Esophagus muscularis mucosa (tissue), 4 donors: ENCODE data around the gene ERBB4. TPM values are rescaled to one million over a fixed set of nuclear protein-coding genes. Genes with fewer than 3 reads are reported as not detected.
"Not testable (repeated sequence)": the region's sequence is repeated elsewhere in the genome, so short reads cannot be mapped to it uniquely, and the experiment has no call there.

Source experiments
- DNase-seq: peaks from one replicate; pipeline ENCODE4 v3.0.0-alpha.2; 2017; ENCODE audit errors: extremely low spot score
- H3K27ac ChIP-seq, 4 donors: fragments of 200-600 bp; sonication (generic); replicated peaks in 1 of 4; 1 replicate in 3 of 4; 2 replicates in 1 of 4; pipeline ENCODE4 v1.5.1; 2016 to 2019; ENCODE audit warnings: mild to moderate bottlenecking in 1 of 4
- H3K27me3 ChIP-seq, 4 donors: fragments of 200-600 bp; sonication (generic); one replicate each; pipeline versions ENCODE4 v1.5.1 to v1.6.0; 2016 to 2019
- H3K36me3 ChIP-seq, 4 donors: fragments of 200-600 bp; sonication (generic); one replicate each; pipeline ENCODE4 v1.5.1; 2016 to 2019
- H3K4me1 ChIP-seq, 4 donors: fragments of 200-600 bp; sonication (generic); one replicate each; pipeline ENCODE4 v1.5.1; 2016 to 2019
- H3K4me3 ChIP-seq, 4 donors: fragments of 200-600 bp; sonication (generic); 1 replicate in 2 of 4; 2 replicates in 2 of 4; pipeline ENCODE4 v1.5.1; 2016 to 2019; ENCODE audit warnings: mild to moderate bottlenecking in 4 of 4, moderate library complexity in 1 of 4
- H3K9me3 ChIP-seq, 4 donors: fragments of 200-600 bp; sonication (generic); 1 replicate in 3 of 4; 2 replicates in 1 of 4; pipeline ENCODE4 v1.5.1; 2016 to 2019
- CTCF ChIP-seq, 3 experiments: fragments of 200-600 bp in 2 of 3; fragments of 450-650 bp in 1 of 3; sonication (generic) in 2 of 3; IDR thresholded peaks; one replicate each; pipeline ENCODE4 v1.5.1; 2017 to 2019; ENCODE audit warnings: antibody characterized with exemption in 3 of 3, mild to moderate bottlenecking in 2 of 3, moderate library complexity in 1 of 3
- EP300 ChIP-seq: sonication (generic); formaldehyde crosslinking; IDR thresholded peaks from one replicate; pipeline ENCODE4 v1.6.1; 2017; ENCODE audit warnings: antibody characterized with exemption
- POLR2A ChIP-seq: fragments of 450-650 bp; IDR thresholded peaks from one replicate; pipeline ENCODE4 v1.6.1; 2017; ENCODE audit warnings: antibody characterized with exemption, moderate library complexity, mild to moderate bottlenecking, low read depth
- POLR2AphosphoS5 ChIP-seq, 2 donors: sonication (generic); formaldehyde crosslinking; IDR thresholded peaks; one replicate each; pipeline ENCODE4 v1.6.1; 2017; ENCODE audit warnings: antibody characterized with exemption in 2 of 2
- WGBS: methylation state at CpG from one replicate; pipeline ENCODE4 v1.1.5; 2018; 5-methylcytosine and 5-hydroxymethylcytosine counted together
- intact Hi-C: fragments of 100-400 bp; cut with DNase I; formaldehyde crosslinking; loops from one replicate; pipeline ENCODE4 v1.15.1; 2023
- total RNA-seq, 4 donors: library from RNA; depleted of rRNA; stranded (reverse); fragments of >200 nt; gene quantifications; one replicate each; pipeline versions ENCODE4 v1.1.0 to v1.2.1, GENCODE V29; 2016

The ERBB4 gene
- total RNA-seq, 4 donors from 2014 or later, result under 0.01 to 0.19 (median 0.17) TPM

GRCh38 chr2:211730215-211730614 lies 808.4 kb downstream of the ERBB4 start:
- WGBS, result 66% methylated on average over 2 of the region's 2 CpGs
- H3K36me3 ChIP-seq, result no peaks in the 10 kb centered on the region

DNA sequence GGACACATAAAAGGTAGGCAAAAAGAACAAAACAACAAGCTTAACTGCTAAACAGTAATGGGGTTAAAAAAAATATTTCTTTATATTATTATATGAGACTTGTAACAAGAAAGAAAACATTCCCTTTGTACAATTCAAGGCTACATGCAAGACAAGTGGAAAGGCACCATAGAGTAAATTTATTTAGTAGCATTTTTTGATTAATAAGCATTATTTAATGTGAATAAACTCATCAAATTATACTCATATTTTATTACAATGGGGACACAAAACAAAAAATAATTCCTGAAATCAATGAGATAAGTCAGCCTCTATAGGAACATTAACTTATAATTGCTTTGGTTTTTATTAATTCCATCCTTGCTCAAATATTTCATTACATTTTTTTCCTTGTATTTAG lies 809.2 kb downstream of the ERBB4 start:
- intact Hi-C loops, result no loop called here
- no peak overlapping the region for H3K4me3 ChIP-seq
- TF ChIP-seq POLR2A (no peak), EP300 (no peak), POLR2AphosphoS5 (IDR thresholded peaks at IDR 0.05) (no peak), CTCF (IDR thresholded peaks at IDR 0.05) (no peak)
- H3K36me3 ChIP-seq, result no peaks in the 10 kb centered on the region
- no peaks in the 10 kb centered on the region for H3K4me1 ChIP-seq
- H3K27ac ChIP-seq, result no peak overlapping the region
- H3K27me3 ChIP-seq, result no peaks in the 10 kb centered on the region
- DNase-seq, result no peak
- H3K9me3 ChIP-seq, result no peaks in the 10 kb centered on the region

More at GRCh38 chr2:211730215-211730614, 808.4 kb downstream of the ERBB4 start:
- H3K4me1 ChIP-seq, result no peaks in the 10 kb centered on the region
- no peaks in the 10 kb centered on the region for H3K27me3 ChIP-seq
- DNase-seq, result no peak
- H3K27ac ChIP-seq, result no peak overlapping the region
- TF ChIP-seq POLR2A (no peak), POLR2AphosphoS5 (IDR thresholded peaks at IDR 0.05) (no peak), EP300 (no peak), CTCF (IDR thresholded peaks at IDR 0.05) (no peak)
- no peak overlapping the region for H3K4me3 ChIP-seq
- no peaks in the 10 kb centered on the region for H3K9me3 ChIP-seq
- intact Hi-C loops, result no loop called here

DNA sequence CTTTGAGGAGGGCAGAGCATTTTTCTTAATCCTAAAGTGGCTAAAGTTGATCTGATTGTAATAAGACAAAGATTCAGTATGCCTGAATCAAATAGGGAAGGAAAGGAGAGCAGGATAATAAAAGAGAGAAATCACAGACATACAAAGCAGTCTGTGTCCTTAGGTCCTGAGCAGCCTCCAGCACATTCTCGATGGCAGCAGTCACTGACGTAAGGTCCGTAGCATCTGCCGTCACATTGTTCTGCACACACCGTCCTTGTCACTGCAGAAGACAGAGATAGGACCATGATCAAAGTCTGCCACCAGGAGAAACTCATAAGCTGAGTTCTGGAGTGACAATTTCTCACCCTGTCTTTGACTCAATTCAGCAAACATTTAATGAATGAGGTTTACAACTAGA lies 813.7 kb downstream of the ERBB4 start:
- intact Hi-C loops, result no loop called here

GRCh38 chr2:211723398-211723797 lies 815.2 kb downstream of the ERBB4 start:
- DNase-seq, result no peak
- H3K9me3 ChIP-seq, result no peaks in the 10 kb centered on the region
- intact Hi-C loops, result no loop called here
- no peaks in the 10 kb centered on the region for H3K4me1 ChIP-seq
- no peaks in the 10 kb centered on the region for H3K36me3 ChIP-seq
- TF ChIP-seq CTCF (IDR thresholded peaks at IDR 0.05), result no peak
- no peak for TF ChIP-seq POLR2A
- no peak overlapping the region for H3K27ac ChIP-seq
- H3K4me3 ChIP-seq, result no peak overlapping the region
- H3K27me3 ChIP-seq, result no peaks in the 10 kb centered on the region
- WGBS, result 84% methylated on average over 1 of the region's 1 CpG

More for the DNA sequence above, 813.7 kb downstream of the ERBB4 start:
- TF ChIP-seq CTCF (IDR thresholded peaks at IDR 0.05) (no peak), POLR2AphosphoS5 (IDR thresholded peaks at IDR 0.05) (no peak), POLR2A (no peak), EP300 (no peak)
- 83% methylated on average over 5 of the region's 5 CpGs for WGBS
- Histone ChIP-seq H3K4me3 (no peak overlapping the region), H3K27me3 (no peaks in the 10 kb centered on the region), H3K9me3 (no peaks in the 10 kb centered on the region), H3K36me3 (no peaks in the 10 kb centered on the region), H3K4me1 (no peaks in the 10 kb centered on the region), H3K27ac (no peak overlapping the region)
- DNase-seq, result no peak

GRCh38 chr2:211722928-211723327 lies 815.7 kb downstream of the ERBB4 start:
- Histone ChIP-seq H3K27ac (no peak overlapping the region), H3K4me3 (no peak overlapping the region), H3K4me1 (no peaks in the 10 kb centered on the region), H3K36me3 (no peaks in the 10 kb centered on the region), H3K9me3 (no peaks in the 10 kb centered on the region), H3K27me3 (no peaks in the 10 kb centered on the region)
- TF ChIP-seq POLR2AphosphoS5 (IDR thresholded peaks at IDR 0.05) (no peak), EP300 (no peak), POLR2A (no peak), CTCF (IDR thresholded peaks at IDR 0.05) (no peak)
- intact Hi-C loops, result no loop called here
- WGBS, result 84% methylated on average over 2 of the region's 2 CpGs
- no peak for DNase-seq

DNA sequence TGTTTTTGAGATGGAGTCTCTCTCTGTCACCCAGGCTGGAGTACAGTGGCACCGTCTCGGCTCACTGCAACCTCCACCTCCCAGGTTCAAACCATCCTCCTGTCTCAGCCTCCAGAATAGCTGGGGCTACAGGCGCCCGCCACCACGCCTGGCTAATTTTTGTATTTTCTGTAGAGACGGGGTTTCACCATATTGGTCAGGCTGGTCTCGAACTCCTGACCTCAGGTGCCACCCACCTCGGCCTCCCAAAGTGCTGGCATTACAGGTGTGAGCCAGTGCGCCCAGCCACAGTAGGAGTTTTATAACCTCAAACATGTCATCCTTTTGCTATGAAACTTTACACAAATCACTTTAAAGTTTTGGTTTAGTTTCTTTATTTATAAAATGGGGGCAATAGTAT lies 816.7 kb downstream of the ERBB4 start:
- DNase-seq, H3K9me3 ChIP-seq, H3K27me3 ChIP-seq, intact Hi-C loops, H3K36me3 ChIP-seq, H3K4me3 ChIP-seq, H3K27ac ChIP-seq, H3K4me1 ChIP-seq: not testable (repeated sequence)
- 93% methylated on average over 9 of the region's 9 CpGs for WGBS
